ENCODE measurements around the gene PCGF2.

GRCh38 chr17:38732376-38733281 is 15.5 kb downstream of the PCGF2 start:
- TF ChIP-seq POLR2A (IDR thresholded peaks at IDR 0.05), result no peak
- no peak for TF ChIP-seq CTCF (IDR thresholded peaks at IDR 0.05 in 4 of 5, conservative IDR thresholded peaks at IDR 0.05 in 1 of 5)

All from gastrocnemius medialis (tissue), 4 donors.